GM10266 (cell line): ENCODE data around the gene GSK3A.
A peak's percentile ranks its signal among the peaks of the same experiment; 100 is the strongest.

Experiments used
- DNase-seq: peaks from one replicate; pipeline ENCODE4 v3.0.0; 2012; ENCODE audit errors: extremely low spot score
- CTCF ChIP-seq: IDR thresholded peaks from 2 replicates; pipeline ENCODE4 v1.5.1; 2012; ENCODE audit warnings: mild to moderate bottlenecking, low read depth; ENCODE audit not compliant: control insufficient read depth, insufficient read depth; ENCODE audit errors: missing control alignments

The GSK3A gene

GRCh38 chr19:42279902-42280814 lies 37.8 kb upstream of the GSK3A start:
- DNase-seq, result peak; percentile 96
- TF ChIP-seq CTCF, result peak; percentile 91

DNA sequence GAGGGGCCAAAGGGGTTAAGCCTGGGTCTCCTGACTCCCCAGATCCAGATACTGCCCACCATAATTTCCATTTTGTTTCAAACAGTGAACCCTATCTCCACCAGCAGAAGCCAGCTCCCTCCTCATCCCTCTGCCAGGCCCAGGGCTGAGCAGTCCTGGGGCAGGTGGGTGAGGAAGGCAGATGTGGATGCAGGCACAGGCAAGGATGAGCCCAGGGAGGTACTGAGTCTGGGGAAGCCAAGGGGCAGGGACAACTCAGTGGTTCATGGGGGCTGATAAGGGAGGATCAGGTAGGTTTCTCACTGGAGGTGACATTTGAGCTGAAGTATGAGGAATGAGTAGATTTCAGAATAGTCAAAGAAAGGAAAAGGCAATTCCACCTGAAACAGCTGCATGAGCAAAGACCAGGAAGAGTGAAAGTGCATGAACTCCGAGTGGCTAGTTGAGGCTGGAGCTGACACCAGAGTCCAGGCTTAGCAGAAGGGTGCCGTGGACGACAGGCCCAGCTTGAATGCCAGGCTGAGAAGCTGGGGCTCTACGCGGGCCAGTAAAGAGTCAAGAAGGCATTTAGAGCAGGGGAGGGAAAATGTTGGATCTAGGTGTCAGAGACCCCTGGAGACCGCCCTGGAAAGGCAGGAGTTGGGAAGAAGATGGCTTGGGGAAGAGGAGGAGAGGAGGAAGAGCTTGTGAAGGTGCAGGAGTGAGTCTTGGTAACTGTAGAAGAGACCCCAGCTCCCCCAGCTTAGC lies 36.9 kb upstream of the GSK3A start:
- DNase-seq, result no peak

GRCh38 chr19:42278452-42279154 lies 36.2 kb upstream of the GSK3A start:
- TF ChIP-seq CTCF, result no peak
- DNase-seq, result no peak

More for the DNA sequence above, 36.9 kb upstream of the GSK3A start:
- TF ChIP-seq CTCF, result no peak

- no peak for DNase-seq
- TF ChIP-seq CTCF, result no peak
These were observed 35.5 kb upstream of the GSK3A start for GRCh38 chr19:42277821-42278451.

DNA sequence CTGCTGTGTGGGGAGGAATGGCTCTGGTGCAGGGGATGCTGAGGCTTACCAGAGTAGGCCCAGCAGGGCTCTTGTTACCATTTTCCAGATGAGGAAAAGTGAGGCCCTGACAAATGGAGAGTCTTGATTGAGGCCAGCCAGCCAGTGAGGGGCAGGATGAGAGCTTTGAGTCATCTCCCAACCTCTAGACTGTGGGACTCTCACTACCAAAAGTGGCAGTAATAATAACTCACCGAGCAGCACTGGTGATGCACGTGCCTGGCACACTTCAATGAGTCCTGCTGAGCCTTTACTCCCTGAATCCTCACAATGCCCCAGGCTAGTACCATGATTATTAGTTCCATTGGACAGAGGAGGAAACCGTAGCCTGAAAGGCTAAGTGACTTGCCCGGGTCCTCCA lies 34.4 kb upstream of the GSK3A start:
- no peak for DNase-seq
- TF ChIP-seq CTCF, result no peak

DNA sequence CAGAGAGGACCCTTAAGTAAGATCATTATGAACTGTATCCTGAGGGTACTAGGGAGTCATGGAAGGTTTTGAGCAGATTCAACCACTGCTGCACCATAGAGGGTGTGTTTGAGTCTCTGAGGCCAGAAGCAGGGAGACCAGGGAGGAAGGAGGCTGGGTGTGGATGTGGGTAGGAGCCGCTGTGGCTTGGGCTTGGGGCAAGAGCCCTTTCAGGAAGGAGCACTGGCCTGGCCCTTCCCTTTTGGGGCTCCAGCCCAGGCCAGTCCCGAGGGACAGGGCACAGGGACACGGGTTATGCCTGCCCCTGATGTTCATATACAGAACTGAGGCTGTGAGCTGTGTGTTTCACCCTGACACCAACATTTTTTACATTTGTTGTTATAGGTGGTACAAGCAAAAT lies 33.9 kb upstream of the GSK3A start:
- no peak for DNase-seq
- TF ChIP-seq CTCF, result no peak
